ENCODE data around the gene VPS50. TPM values are rescaled to one million over a fixed set of nuclear protein-coding genes. Genes with fewer than 3 reads are reported as not detected.
A peak's percentile ranks its signal among the peaks of the same experiment; 100 is the strongest.

VPS50 gene
- total and polyA plus RNA-seq, 2 experiments from 2014 or later: 11.9 to 30.9 TPM

DNA sequence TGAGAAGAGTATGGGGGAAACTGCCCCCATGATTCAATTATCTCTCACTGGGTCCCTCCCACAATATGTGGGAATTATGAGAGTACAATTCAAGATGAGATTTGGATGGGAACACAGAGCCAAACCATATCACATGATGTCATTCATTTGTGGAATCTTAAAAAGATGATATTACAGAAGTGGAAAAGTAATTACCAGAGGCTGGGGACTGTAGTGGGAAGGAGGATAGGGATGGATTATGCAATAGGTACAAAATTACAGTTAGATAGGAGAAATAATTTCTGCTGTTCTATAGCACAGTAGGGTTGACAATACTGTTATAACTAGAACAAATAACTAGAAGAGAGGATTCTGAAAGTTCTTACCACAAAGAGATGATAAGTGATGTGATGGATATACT, 141.4 kb downstream of the VPS50 start:
- Histone ChIP-seq H3K27ac (no peak overlapping the region), H3K36me3 (ENCODE audit: low read depth) (no peaks in the 10 kb centered on the region), H3K79me2 (ENCODE audit: insufficient read depth) (no peaks in the 10 kb centered on the region), H3K9me3 (ENCODE audit: low read depth) (no peaks in the 10 kb centered on the region), H3K4me1 (ENCODE audit: insufficient read depth) (no peaks in the 10 kb centered on the region), H2AFZ (no peak overlapping the region), H3K9ac (no peak overlapping the region), H3K27me3 (replicated peaks; ENCODE audit: insufficient read depth) (peaks cover 15% of the 10 kb centered on the region; the same call in 1 of the 2 replicates), H3K4me2 (ENCODE audit: unreplicated experiment) (no peak overlapping the region), H3K4me3 (no peak overlapping the region), H4K20me1 (ENCODE audit: insufficient read depth) (no peaks in the 10 kb centered on the region), H3K9me2 (ENCODE audit: insufficient read depth) (no peaks in the 10 kb centered on the region; the same call in 1 of the 2 replicates), H3F3A (ENCODE audit: insufficient read depth) (no peaks in the 10 kb centered on the region)
- in situ Hi-C loops (cut with MboI): no loop called here
- no peak for DNase-seq
- TF ChIP-seq EZH2phosphoT487 (IDR thresholded peaks at IDR 0.05; ENCODE audit: insufficient read depth, low read depth) (no peak), EZH2 (IDR thresholded peaks at IDR 0.05; ENCODE audit: insufficient read depth, poor library complexity, severe bottlenecking) (no peak)

DNA sequence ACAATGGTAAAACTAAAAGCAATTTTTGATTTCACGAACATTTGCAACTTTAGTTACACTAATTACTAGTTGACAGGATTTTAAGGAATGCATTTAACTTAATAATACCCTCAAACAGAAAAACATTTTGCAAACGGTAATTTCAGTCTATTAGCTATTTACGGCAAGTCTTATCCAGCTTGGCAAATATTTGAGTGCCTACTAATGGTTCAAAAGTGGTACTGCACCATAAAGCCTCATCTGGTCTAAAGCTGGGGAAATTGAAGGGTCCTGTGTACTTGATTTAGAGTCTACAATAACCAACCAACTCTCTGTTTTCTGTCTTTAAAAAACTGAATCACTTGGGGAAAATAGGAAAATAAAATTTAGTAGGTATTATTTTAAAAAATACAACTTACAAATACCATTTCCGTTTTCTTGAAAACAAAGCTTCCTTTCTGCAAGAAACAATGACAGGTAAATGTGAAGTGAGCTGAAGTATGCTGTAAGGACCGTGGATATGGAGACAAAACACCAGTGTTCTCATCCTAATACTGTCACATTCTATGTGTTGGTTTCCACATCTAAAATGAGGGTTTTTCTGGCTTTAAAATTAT, 142.3 kb downstream of the VPS50 start:
- H3K79me2 ChIP-seq (ENCODE audit: insufficient read depth): no peaks in the 10 kb centered on the region
- peaks cover 15% of the 10 kb centered on the region; the same call in 1 of the 2 replicates for H3K27me3 ChIP-seq (replicated peaks; ENCODE audit: insufficient read depth)
- H3F3A ChIP-seq (ENCODE audit: insufficient read depth): no peaks in the 10 kb centered on the region
- H3K9ac ChIP-seq: no peak overlapping the region
- no peaks in the 10 kb centered on the region for H4K20me1 ChIP-seq (ENCODE audit: insufficient read depth)
- WGBS, 2 experiments (ENCODE audit: low coverage in 1 of 2, low lambda C conversion rate in 2 of 2, missing lambda C conversion rate in 2 of 2): 37 to 41% methylated on average over 5 of the region's 5 CpGs
- H3K9me3 ChIP-seq (ENCODE audit: low read depth): no peaks in the 10 kb centered on the region
- H3K9me2 ChIP-seq (ENCODE audit: insufficient read depth): no peaks in the 10 kb centered on the region
- H3K4me2 ChIP-seq (ENCODE audit: unreplicated experiment): no peak overlapping the region
- no peaks in the 10 kb centered on the region for H3K4me1 ChIP-seq (ENCODE audit: insufficient read depth)
- peak overlapping the region; percentile 40; the same call in 1 of the 2 replicates for H2AFZ ChIP-seq
- DNase-seq: peak; percentile 61
- no peak for TF ChIP-seq EZH2phosphoT487 (IDR thresholded peaks at IDR 0.05; ENCODE audit: insufficient read depth, low read depth)
- no peak for TF ChIP-seq EZH2 (IDR thresholded peaks at IDR 0.05; ENCODE audit: insufficient read depth, poor library complexity, severe bottlenecking)
- no peaks in the 10 kb centered on the region for H3K36me3 ChIP-seq (ENCODE audit: low read depth)
- in situ Hi-C loops (cut with MboI): no loop called here
- no peak overlapping the region for H3K27ac ChIP-seq
- H3K4me3 ChIP-seq: peak overlapping the region; percentile 43; the same call in 1 of the 2 replicates

DNA sequence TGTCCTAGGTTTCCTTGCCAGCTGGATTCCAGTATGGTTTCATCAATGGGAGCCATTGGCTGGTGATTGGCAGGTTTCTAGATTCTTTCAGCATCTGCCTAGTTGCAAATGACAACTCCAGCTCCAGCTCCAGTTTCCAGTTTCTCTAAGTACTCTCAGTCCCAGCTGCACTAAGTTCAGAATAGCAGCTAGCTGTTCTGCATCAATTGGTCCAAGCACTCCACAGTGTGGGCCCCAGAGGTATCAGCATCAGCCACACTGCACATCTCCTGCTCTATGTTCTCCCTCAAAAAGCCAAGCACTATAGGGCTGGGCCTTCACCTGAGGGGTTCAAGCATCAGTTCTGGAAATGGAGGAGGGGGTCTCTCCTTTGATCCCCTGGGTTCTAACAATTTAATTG, 143.4 kb downstream of the VPS50 start:
- Histone ChIP-seq H3K4me3 (no peak overlapping the region), H3K27ac (no peak overlapping the region), H3K9me3 (ENCODE audit: low read depth) (no peaks in the 10 kb centered on the region), H3K27me3 (replicated peaks; ENCODE audit: insufficient read depth) (peaks cover 15% of the 10 kb centered on the region; the same call in 1 of the 2 replicates), H3K36me3 (ENCODE audit: low read depth) (no peaks in the 10 kb centered on the region), H3K79me2 (ENCODE audit: insufficient read depth) (no peaks in the 10 kb centered on the region), H3K4me1 (ENCODE audit: insufficient read depth) (no peaks in the 10 kb centered on the region), H3K9me2 (ENCODE audit: insufficient read depth) (no peaks in the 10 kb centered on the region), H4K20me1 (ENCODE audit: insufficient read depth) (no peaks in the 10 kb centered on the region), H3F3A (ENCODE audit: insufficient read depth) (no peaks in the 10 kb centered on the region), H2AFZ (no peak overlapping the region), H3K4me2 (ENCODE audit: unreplicated experiment) (no peak overlapping the region), H3K9ac (no peak overlapping the region)
- no peak for DNase-seq
- in situ Hi-C loops (cut with MboI): no loop called here
- TF ChIP-seq EZH2 (IDR thresholded peaks at IDR 0.05; ENCODE audit: insufficient read depth, poor library complexity, severe bottlenecking) (no peak), EZH2phosphoT487 (IDR thresholded peaks at IDR 0.05; ENCODE audit: insufficient read depth, low read depth) (no peak)

DNA sequence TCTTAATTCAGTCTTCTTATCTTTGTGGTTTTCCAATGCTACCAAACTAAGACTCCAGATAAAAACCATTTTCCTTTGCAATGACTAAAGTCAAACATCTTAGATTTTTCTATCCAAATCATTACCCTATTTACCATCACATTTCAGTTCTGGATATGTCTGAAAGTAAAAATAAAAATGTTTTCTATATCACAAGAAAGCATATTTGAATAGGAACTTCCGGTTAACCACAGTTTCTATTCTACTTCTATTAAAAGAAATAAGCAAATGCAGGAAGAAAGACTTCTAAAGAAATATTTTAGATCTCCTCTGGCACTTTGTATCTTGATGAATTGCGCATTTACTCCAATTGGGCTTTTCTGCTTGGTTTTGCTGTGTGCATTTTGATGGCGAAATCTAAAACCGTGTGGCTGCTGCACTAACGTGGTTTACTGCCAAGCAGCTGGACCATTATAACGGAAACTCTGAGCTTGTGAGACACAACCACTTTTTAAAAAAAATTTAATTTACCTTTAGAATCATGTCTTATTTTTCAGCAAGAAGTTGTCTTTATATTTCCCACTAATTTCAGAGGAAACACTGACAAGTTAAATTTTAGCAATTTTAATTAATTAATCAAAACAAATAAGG, 146.1 kb downstream of the VPS50 start:
- no peak for DNase-seq
- 43 to 60% methylated on average over 6 of the region's 6 CpGs for WGBS, 2 experiments (ENCODE audit: low coverage in 1 of 2, low lambda C conversion rate in 2 of 2, missing lambda C conversion rate in 2 of 2)
- Histone ChIP-seq H3F3A (ENCODE audit: insufficient read depth) (no peaks in the 10 kb centered on the region), H3K4me2 (ENCODE audit: unreplicated experiment) (no peak overlapping the region), H3K9me2 (ENCODE audit: insufficient read depth) (no peaks in the 10 kb centered on the region), H3K9ac (no peak overlapping the region), H4K20me1 (ENCODE audit: insufficient read depth) (no peaks in the 10 kb centered on the region), H3K36me3 (ENCODE audit: low read depth) (no peaks in the 10 kb centered on the region), H3K27me3 (replicated peaks; ENCODE audit: insufficient read depth) (peaks cover 25% of the 10 kb centered on the region), H3K9me3 (ENCODE audit: low read depth) (no peaks in the 10 kb centered on the region), H3K4me1 (ENCODE audit: insufficient read depth) (no peaks in the 10 kb centered on the region), H3K4me3 (no peak overlapping the region), H3K27ac (no peak overlapping the region), H2AFZ (no peak overlapping the region), H3K79me2 (ENCODE audit: insufficient read depth) (no peaks in the 10 kb centered on the region)
- no peak for TF ChIP-seq EZH2phosphoT487 (IDR thresholded peaks at IDR 0.05; ENCODE audit: insufficient read depth, low read depth)
- in situ Hi-C loops (cut with MboI): no loop called here

Measured in GM23248 (cell line).